Activated T-helper 1 cell treated with Interleukin-2 at 50 U/mL for 16 hours (primary cell): ENCODE results near the gene EFNA3.

ENCODE experiments used
- DNase-seq: peaks from one replicate; pipeline ENCODE4 v3.0.0-alpha.2; 2020; ENCODE audit warnings: low read depth

The EFNA3 gene

GRCh38 chr1:155078469-155079209 lies at the start of gene EFNA3:
TSS of gene EFNA3 (plus strand) at chr1:155078837. CDS start at chr1:155078942, 105 bp downstream.
- peak; percentile 52 for DNase-seq

GRCh38 chr1:155029513-155030242 lies 49.0 kb upstream of the EFNA3 start:
- no peak for DNase-seq

GRCh38 chr1:155030243-155030795 lies 48.3 kb upstream of the EFNA3 start:
- no peak for DNase-seq

GRCh38 chr1:155030899-155031298 lies 47.7 kb upstream of the EFNA3 start:
- no peak for DNase-seq

GRCh38 chr1:155032886-155033285 lies 45.8 kb upstream of the EFNA3 start:
- no peak for DNase-seq

- DNase-seq, result no peak
Observed at GRCh38 chr1:155033524-155033923, 45.1 kb upstream of the EFNA3 start, which contains the start of the genes DCST1 and DCST2. TSS of gene DCST1 (plus strand) at chr1:155033824. CDS start at chr1:155034037, 213 bp downstream. TSS of gene DCST2 (minus strand) at chr1:155033781. CDS start at chr1:155033701, 80 bp downstream.

- no peak for DNase-seq
Observed at GRCh38 chr1:155034318-155035208, 44.1 kb upstream of the EFNA3 start.

- no peak for DNase-seq
Observed at GRCh38 chr1:155035936-155036335, 42.7 kb upstream of the EFNA3 start.

GRCh38 chr1:155037043-155037442 lies 41.6 kb upstream of the EFNA3 start:
- DNase-seq, result no peak

GRCh38 chr1:155037851-155038441 lies 40.7 kb upstream of the EFNA3 start:
- DNase-seq, result no peak

GRCh38 chr1:155038602-155039307 lies 39.9 kb upstream of the EFNA3 start:
- no peak for DNase-seq

- DNase-seq, result no peak
Observed at GRCh38 chr1:155039308-155039669, 39.3 kb upstream of the EFNA3 start.

GRCh38 chr1:155040358-155041093 lies 38.1 kb upstream of the EFNA3 start:
- no peak for DNase-seq

GRCh38 chr1:155042789-155043188 lies 35.8 kb upstream of the EFNA3 start:
- no peak for DNase-seq

GRCh38 chr1:155043301-155043702 lies 35.3 kb upstream of the EFNA3 start:
- DNase-seq, result no peak

GRCh38 chr1:155043793-155044192 lies 34.8 kb upstream of the EFNA3 start:
- DNase-seq, result no peak

GRCh38 chr1:155044365-155044764 lies 34.3 kb upstream of the EFNA3 start:
- no peak for DNase-seq

- DNase-seq, result no peak
Observed at GRCh38 chr1:155044812-155045657, 33.6 kb upstream of the EFNA3 start.
